Fibroblast of skin of left quadriceps (primary cell): ENCODE measurements around the gene CLDN25.
"Not testable (repeated sequence)": the region's sequence is repeated elsewhere in the genome, so short reads cannot be mapped to it uniquely, and the experiment has no call there.

ENCODE experiments used
- DNase-seq, 2 experiments: peaks; one replicate each; pipeline ENCODE4 v3.0.0-alpha.2; 2013; ENCODE audit warnings: low read depth in 2 of 2

CLDN25 gene

GRCh38 chr11:113779496-113779895, at the start of gene CLDN25:
TSS of gene CLDN25 (plus strand) at chr11:113779796. CDS start at chr11:113779796, 0 bp downstream.
- DNase-seq, result no peak

GRCh38 chr11:113730887-113731726, 48.5 kb upstream of the CLDN25 start:
- DNase-seq, result peak; percentile 29 to 32

DNA sequence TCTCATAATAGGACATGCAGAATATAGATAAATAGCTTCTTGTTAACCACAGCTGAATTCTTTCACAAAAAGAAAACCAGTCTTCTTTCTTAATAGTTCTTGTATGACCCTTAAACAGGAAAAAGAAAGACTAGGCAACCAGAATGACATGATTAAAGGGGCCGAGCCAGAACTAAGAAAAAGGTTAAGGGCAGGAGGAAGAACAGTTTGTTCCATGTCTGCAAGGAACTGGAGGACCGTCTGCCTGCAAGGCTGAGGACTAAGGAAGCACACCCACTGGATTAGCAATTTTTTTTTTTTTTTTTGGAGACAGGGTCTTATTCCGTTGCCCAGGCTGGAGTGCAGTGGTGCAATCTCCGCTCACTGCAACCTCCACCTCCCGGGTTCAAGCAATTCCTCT, 47.5 kb upstream of the CLDN25 start:
- DNase-seq, result no peak

DNA sequence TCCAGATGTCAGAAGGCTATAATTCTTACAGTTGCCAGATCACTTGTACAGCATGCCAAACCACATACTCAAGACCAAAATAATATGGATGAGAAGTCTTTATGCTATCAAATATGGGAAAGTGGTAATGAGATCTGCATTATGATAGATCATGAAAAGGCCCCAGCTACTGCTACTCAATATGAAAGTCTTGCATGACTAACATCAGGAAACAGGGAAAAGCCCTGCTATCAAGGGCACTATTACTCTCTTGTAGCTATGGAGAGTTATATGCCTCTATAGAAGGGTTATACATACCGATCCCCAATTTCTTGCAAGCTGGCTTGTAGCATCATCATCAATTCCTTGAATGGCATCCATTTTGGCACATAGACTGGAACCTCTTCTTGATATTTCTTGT, 43.3 kb upstream of the CLDN25 start:
- no peak for DNase-seq

DNA sequence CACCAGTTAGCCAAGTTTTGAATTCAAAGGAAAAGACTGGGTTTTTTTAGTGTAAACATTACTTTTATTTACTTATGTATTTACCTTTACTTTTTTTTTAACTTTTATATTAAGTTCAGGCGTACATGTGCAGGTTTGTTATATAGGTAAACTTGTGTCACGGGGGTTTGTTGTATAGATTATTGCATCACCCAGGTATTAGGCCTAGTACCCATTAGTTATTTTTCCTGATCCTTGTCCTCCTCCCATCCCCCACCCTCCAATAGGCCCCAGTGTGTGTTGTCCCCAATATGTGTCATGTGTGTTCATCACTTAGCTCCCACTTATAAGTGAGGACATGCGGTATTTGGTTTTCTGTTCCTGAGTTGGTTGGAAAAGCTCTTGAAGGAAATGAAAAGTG, 26.7 kb upstream of the CLDN25 start:
- DNase-seq, result no peak

DNA sequence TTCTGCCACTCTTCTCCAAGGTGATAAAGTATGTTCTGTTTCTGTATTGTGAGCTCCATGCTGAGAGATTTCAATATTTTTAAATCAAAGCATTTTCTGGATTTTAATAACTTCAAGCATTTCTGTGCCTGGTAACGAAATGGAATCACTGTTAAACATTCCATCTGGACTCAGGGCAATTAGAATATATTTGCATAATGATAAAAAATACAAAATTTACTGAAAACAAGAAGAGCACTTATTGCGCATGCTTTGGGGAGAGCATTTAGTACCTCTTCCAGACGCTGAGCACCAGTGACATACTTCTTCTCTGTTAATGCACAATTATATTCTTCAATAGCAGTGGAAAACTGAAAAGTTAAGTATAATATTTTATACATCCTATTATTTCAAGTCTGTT, 19.4 kb upstream of the CLDN25 start:
- DNase-seq, result no peak

DNA sequence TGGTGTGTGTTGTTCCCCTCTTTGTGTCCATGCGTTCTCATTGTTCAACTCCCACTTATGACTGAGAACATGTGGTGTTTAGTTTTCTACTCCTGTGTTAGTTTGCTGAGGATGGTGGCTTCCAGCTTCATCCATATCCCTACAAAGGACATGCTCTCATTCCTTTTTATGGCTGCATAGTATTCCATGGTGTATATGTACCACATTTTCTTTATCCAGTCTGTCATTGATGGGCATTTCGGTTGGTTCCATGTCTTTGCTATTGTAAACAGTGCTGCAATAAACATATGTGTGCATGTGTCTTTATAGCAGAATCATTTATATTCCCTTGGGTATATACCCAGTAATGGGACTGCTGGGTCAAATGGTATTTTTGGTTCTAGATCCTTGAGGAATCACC, 16.6 kb upstream of the CLDN25 start:
- DNase-seq, result not testable (repeated sequence)

DNA sequence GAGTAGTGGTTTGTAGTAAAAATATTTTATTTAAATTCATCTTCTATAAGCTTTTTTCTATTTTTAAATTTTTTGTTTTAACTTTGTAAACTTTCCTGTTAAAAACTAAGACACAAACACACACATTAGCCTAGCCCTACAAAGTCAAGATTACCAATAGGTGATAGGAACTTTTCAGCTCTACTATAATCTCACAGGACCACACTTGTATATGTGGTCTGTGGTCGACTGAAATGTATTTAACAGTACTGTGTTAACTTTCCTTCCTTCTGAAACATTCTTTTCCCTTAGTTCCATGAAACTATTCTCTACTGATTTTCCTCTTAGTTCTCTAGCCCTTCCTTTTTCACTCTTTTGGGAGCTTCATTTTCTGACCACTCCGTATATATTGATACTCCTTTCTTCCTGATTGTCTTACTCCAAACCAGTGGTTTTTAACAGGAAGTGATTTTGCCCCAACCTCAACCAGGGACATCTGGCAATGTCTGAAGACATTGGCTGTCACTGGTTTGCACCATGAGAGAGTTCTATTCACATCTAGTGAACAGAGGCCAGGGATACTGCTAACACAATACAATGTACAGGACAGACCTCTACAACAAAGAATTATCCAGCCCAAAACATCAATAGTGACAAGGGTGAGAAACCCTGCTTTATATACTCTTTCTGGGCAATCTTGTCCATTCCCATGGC, 14.9 kb upstream of the CLDN25 start:
- DNase-seq, result no peak

GRCh38 chr11:113771964-113772363, 7.6 kb upstream of the CLDN25 start:
- no peak for DNase-seq

DNA sequence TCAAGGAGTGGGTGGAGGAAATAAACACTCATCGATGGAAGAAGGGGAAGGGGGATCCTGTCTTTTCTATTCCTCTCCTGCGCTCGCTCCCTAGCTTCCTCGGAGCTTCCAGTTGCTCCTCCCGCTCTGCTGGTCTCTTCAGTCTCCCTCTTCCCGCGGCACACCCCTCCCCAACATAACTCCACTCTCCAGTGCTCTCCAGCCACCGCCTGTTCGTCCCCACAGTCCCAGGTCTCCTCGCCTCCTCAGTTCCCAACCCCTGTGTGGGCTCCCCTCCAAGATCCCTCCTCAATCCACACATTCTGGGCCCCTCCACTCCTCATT, 6.5 kb upstream of the CLDN25 start:
- peak in 1 of 2 experiments; percentile 1 for DNase-seq

GRCh38 chr11:113773416-113774173, 6.0 kb upstream of the CLDN25 start, which contains the start of gene ZW10:
TSS of gene ZW10 (minus strand) at chr11:113773692. CDS start at chr11:113773666, 26 bp downstream.
- DNase-seq, result peak; percentile 93 to 94

DNA sequence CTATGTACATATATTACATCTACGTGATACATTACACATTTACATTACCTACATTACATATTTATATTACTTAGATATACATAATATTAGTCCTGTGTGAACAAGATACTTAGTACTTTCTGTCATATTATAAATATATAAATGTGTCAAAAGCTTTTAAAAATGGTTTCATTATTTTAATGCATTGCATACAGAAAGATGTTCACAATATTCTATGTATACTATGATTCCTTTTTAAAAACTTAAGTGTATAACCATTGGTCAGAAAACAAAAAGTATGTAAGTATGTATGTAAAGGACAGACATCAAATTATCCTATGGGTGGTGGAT, 5.5 kb upstream of the CLDN25 start:
- no peak for DNase-seq

- DNase-seq, result no peak
These were observed 1.3 kb upstream of the CLDN25 start for GRCh38 chr11:113778111-113778910.

GRCh38 chr11:113781682-113782081, 2.1 kb downstream of the CLDN25 start:
- DNase-seq, result no peak

DNA sequence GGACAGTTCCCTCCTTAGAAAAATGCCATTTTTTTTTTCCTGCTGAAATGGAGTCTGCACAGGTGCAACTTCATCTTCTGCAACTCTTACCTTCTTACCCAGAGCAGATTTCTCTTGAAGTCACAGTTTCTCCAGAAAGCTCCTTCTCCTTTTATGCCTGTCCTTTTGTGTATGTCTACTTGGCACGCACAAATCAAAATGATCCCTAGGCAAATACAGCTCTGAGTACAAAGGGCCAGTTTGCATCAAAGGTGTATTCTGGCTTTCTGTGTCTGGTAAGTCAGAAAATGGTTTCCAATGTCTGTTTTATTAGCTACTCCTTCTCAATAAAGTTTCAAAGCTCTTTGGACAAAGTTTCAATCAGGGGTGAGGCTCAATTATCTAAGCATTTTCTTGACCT, 2.5 kb downstream of the CLDN25 start:
- no peak for DNase-seq

- not testable (repeated sequence) for DNase-seq
These were observed 9.4 kb downstream of the CLDN25 start for GRCh38 chr11:113789016-113789415.

DNA sequence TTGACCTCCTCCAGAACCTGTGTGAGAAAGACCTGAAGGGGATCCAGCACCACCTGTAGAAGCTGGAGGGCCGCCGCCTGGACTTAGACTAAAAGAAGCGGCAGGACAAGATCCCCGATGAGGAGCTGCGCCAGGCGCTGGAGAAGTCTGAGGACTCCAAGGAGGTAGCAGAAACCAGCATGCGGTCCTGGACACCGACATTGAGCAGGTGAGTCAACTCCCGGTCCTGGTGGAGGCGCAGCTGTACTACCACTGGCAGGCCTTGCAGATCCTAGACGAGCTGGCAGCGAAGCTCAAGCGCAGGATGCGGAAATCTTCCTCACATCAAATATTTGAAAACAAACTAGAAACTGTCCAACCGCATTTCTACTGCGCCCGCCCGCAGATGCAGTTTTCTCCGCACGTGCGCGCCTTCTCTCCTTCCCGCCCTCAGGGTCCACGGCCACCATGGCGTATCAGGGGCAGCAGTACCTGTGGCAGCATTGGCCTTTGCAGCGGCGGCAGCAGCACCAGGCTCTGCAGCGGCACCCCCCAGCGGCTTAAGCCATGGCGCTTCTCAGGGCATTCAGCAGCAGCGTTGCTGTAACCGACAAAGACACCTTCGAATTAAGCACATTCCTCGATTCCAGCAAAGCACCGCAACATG, 10.2 kb downstream of the CLDN25 start:
- no peak for DNase-seq

DNA sequence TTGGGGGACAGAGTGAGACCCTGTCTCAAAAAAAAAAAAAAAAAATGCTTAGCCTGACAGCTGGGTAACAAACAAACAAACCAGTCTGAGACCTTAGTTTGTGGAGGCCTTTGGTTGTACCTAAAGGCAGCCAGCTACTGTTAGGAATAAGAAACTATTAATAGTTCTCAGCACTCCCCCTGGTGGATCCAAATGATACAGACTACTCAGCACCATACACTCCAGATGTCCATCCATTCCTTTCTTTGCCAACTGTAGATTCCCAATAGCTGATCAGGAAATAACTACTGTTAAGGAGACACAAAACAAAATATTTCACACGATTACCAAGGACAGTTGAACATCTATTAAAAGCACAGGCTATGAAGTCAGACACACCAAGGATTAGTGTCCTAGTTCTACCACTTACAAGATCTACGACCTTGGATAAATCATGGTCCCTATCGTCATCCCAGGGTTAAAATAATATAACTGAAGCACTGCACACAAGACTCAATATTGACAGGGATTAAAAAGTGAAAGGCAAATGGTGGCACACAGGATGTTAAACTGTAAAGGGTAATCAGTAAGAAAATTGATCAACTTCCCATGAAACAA, 17.2 kb downstream of the CLDN25 start:
- DNase-seq, result peak; percentile 6 to 17

GRCh38 chr11:113802621-113803020, 23.0 kb downstream of the CLDN25 start:
- no peak for DNase-seq

- no peak for DNase-seq
These were observed 26.0 kb downstream of the CLDN25 start for GRCh38 chr11:113805640-113806039.

GRCh38 chr11:113806406-113806805, 26.8 kb downstream of the CLDN25 start:
- no peak for DNase-seq
